Measurements from ENCODE around the gene IL1R1.

The IL1R1 gene

DNA sequence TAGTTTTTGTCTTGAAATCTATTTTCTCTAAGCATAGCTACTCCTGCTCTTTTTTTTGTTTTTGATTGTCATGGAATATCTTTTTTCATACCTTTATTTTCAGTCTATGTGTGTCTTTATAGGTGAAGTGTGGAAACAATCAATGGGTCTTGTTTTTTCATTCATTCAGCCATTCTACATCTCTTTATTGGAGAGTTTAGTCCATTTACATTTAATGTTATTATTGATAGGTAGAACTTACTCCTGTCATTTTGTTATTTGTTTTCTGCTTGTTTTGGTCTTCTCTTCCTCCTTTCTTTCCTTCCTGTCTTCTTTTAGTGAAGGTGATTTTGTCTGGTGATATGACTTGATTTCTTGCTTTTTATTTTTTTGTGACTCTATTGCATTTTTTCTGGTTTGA is 62.1 kb downstream of the IL1R1 start:
- DNase-seq, result no peak

GRCh38 chr2:102206666-102207341 is 64.3 kb downstream of the IL1R1 start:
- no peak for DNase-seq

DNA sequence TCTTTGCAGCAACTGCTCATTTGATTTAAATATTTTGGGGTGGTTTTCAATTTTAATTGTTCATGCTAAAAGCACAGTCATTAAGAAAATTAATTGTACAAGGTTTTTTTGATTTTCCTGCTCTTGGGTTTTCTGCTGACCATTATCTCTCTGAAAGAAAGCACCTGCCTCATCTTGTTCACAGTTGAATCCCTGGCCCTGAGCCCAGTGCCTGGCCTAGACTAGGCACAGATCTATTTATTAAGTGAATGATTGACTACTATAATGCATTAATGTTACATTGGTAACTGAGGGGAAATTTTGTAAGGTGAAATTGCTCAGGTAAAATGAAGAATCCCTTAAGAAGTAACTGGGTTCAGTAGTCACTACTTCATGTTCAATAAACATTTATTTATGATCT is 66.2 kb downstream of the IL1R1 start:
- no peak for DNase-seq

DNA sequence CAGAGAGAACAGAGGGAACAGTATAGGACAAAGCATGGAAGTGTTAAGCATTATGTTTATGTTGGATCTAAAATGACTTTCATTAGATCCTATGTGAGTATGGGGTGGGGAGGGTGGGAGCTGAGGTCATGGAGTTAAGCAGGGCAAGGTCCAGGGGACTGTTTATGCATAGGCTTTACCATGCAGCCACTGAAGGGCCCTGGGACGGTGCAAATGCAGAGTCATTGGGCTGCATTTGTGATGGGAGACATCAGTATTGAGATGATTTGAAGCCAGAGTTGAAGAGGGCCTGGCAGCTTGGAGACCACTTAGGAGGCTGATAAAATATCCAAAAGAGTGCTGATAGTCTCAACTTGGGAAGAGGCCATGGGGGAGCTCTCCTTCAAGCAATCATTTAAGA is 66.9 kb downstream of the IL1R1 start:
- no peak for DNase-seq

- DNase-seq, result no peak
These were observed 74.5 kb downstream of the IL1R1 start for GRCh38 chr2:102217032-102217431.

DNA sequence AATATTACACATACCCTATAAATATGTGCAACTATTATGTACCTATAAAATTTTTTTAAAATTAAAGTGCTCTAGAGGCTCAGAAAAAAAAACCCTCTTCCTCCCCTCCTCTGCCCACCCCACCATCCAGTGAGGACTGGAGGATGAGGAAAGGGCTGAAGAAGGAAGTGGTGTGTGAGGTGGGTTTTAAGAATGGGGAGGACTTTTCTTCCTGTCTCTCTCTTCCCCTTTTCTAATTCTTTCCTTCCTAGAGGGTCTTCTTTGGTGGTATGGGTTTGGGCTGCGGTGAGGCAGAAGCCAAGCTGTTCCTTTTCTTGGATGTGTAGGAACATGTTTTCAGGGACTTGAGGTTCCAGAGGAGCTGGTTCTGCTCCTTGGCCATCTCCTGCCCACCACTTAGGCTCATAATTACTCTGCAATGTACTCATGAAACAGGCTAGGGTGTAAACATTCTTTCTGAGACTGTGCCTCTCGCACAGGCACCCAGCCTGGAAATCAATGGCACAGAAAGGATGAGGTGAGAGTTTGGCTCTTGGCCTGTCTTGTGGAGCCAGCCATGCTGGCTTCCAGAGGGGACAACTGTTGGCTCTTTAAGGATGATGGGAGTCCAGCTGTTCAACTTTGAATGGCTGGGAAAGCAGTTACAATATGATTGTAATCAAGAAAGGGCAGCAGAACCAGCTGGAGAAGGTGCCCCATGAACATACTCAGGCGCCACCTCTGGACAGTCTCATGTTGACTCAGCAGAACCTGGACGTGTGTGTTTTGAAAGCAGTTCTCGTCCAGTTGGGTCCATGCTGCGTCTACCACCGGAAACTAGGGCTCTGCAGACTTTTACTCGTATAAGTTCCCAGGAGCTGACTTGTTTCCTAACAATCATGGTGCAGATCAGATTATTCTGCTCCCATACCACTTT is 82.5 kb downstream of the IL1R1 start:
- no peak for DNase-seq

GRCh38 chr2:102226171-102226570 is 83.6 kb downstream of the IL1R1 start:
- DNase-seq, result no peak

- DNase-seq, result no peak
These were observed 84.3 kb downstream of the IL1R1 start for GRCh38 chr2:102226612-102227391.

DNA sequence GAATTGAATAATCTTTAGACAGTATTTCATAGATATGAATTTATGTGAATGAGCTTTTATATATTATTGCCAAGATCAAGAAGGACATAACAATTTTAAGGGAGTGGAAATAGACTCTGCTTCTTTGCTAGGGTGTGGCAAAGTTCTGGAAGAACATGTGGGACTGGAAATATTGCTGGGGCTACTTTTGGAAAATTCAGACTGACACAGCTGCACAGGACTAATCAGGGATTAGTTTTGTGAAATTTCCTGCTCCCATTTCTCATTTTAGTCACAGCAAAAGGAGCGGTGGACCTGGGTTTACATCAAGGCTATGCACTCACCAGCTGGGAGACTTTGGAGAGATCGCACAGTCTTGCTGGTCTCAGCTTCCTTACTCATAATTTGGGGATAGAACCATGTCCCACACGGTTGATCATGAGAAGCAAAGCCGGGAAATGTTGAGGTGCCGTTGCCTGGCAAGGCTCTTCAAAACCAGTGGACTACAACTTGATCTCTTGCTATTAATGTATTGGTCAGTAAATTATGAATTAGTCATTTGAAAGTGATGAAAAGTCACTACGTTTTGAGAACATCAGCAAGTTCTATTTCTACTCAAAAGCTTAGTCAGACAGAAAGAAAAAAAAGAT is 86.7 kb downstream of the IL1R1 start:
- DNase-seq, result no peak
